ENCODE data around the gene ASB18. TPM values are rescaled to one million over a fixed set of nuclear protein-coding genes. Genes with fewer than 3 reads are reported as not detected.

ASB18 gene
- total and polyA plus RNA-seq, 2 of the 8 experiments (the other 6 are each of a cell fraction or from before 2014, with no cell fraction given): not detected

- TF ChIP-seq NANOG (IDR thresholded peaks at IDR 0.05; ENCODE audit: insufficient read depth, low read depth, low read length, poor library complexity, severe bottlenecking) (peak; percentile 41), POU5F1 (IDR thresholded peaks at IDR 0.05; ENCODE audit: low read depth, low read length) (peak; percentile 70), HDAC2 (IDR thresholded peaks at IDR 0.05; ENCODE audit: borderline replicate concordance in 1 of 2, low read depth in 2 of 2, low read length in 2 of 2) (peak; percentile 4 to 43; a peak in 2 of 4 replicates), CTBP2 (IDR thresholded peaks at IDR 0.05; ENCODE audit: borderline replicate concordance, insufficient read depth, insufficient read length, low read length) (peak; percentile 55), SUZ12 (IDR thresholded peaks at IDR 0.05; ENCODE audit: low read length) (0 out of 2 replicates have a peak, but pooled peaks have one; percentile 3), SIN3A (conservative IDR thresholded peaks at IDR 0.05 in 1 of 2, IDR thresholded peaks at IDR 0.05 in 1 of 2; ENCODE audit: low read depth in 1 of 2, low read length in 2 of 2) (no peak)
Measured at GRCh38 chr2:236158969-236159777, 105.0 kb downstream of the ASB18 start (continued).

Measured in H1 (cell line).